ENCODE results near the gene CFAP61.

CFAP61 gene

DNA sequence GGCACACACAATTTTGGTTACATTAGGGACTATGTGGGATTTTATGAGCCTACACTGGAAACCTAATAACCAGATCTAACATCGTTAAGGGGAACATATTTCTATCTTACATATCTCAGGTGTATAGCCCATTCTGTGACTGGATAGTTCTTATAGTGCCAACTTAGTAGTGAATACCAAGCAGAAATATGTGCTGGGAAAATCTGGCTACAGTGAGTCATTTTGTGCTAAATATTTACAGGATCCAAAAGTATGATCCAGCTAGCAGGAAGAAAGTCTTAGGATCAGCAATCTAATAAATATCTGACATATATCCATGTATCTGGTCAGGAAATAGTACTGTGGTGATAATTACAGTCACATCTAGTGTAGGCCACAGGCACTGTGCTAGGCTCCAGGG is 221.0 kb downstream of the CFAP61 start:
- no peak for DNase-seq (ENCODE audit: extremely low read depth, low read depth)
- TF ChIP-seq, protein P1, sequence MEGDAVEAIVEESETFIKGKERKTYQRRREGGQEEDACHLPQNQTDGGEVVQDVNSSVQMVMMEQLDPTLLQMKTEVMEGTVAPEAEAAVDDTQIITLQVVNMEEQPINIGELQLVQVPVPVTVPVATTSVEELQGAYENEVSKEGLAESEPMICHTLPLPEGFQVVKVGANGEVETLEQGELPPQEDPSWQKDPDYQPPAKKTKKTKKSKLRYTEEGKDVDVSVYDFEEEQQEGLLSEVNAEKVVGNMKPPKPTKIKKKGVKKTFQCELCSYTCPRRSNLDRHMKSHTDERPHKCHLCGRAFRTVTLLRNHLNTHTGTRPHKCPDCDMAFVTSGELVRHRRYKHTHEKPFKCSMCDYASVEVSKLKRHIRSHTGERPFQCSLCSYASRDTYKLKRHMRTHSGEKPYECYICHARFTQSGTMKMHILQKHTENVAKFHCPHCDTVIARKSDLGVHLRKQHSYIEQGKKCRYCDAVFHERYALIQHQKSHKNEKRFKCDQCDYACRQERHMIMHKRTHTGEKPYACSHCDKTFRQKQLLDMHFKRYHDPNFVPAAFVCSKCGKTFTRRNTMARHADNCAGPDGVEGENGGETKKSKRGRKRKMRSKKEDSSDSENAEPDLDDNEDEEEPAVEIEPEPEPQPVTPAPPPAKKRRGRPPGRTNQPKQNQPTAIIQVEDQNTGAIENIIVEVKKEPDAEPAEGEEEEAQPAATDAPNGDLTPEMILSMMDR (IDR thresholded peaks at IDR 0.05; ENCODE audit: low read depth, low read length) = no peak

DNA sequence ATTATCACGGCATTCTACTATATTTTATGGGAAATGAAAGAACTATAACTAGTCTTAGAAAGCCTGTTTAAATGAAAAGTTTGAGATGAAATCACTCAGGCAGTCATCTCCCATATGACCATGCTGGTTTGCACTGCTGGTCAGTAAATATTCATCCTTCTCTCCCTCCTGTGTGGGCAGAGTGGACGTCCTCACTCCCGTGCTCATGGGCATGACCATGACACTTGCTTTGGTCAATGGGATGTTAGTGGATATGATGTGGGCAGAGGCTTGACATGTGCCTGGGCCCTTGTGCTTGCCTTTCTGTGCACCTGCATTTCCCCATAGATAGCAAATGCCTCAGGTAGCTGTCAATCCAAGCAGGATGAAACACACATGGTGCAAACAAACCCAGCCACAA is 222.5 kb downstream of the CFAP61 start:
- TF ChIP-seq, protein P1 (IDR thresholded peaks at IDR 0.05; ENCODE audit: low read depth, low read length) = no peak
- DNase-seq (ENCODE audit: extremely low read depth, low read depth) = no peak

GRCh38 chr20:20275636-20276035 is 223.3 kb downstream of the CFAP61 start:
- TF ChIP-seq, protein P1 (IDR thresholded peaks at IDR 0.05; ENCODE audit: low read depth, low read length) = no peak
- DNase-seq (ENCODE audit: extremely low read depth, low read depth) = no peak

DNA sequence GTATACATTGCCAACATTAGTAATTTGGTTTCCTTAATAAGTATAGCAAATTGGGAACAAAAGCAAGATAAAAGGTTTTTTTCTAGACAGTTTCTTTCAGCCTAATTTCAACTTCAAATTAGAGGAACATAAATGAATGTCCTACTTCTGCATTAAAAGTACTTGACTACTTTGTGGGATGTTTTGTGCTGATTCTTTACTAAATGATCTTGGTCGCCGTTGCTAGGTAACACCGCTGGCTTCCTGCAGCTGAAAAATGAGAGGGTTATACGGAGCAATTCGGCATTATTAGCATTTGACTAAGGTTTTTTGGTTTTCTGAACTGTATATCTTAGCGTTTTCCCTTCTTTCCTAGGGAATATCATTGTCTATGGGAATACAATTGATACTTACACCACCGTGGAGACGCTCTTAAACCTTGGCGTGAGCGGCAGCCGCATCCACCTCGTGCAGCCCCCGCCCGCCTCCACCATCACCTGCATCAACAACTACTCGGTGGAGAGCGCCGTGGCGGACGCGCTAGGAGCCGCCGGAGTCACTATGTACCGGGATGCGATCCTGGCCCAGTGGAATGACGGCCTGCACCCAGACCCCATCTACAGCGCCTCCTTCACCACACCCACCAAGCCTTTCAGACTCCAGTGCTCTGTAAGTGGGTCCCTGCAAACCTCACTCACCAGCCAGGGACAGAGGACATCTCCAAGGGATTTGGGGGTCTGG is 224.6 kb downstream of the CFAP61 start:
- DNase-seq (ENCODE audit: extremely low read depth, low read depth) = no peak
- TF ChIP-seq, protein P1 (IDR thresholded peaks at IDR 0.05; ENCODE audit: low read depth, low read length) = no peak

- TF ChIP-seq, protein P1 (IDR thresholded peaks at IDR 0.05; ENCODE audit: low read depth, low read length) = no peak
- DNase-seq (ENCODE audit: extremely low read depth, low read depth) = no peak
Measured at GRCh38 chr20:20277894-20278335, 225.6 kb downstream of the CFAP61 start.

GRCh38 chr20:20286061-20286460 is 233.7 kb downstream of the CFAP61 start:
- TF ChIP-seq, protein P1 (IDR thresholded peaks at IDR 0.05; ENCODE audit: low read depth, low read length) = no peak
- DNase-seq (ENCODE audit: extremely low read depth, low read depth) = no peak

GRCh38 chr20:20289331-20289730 is 237.0 kb downstream of the CFAP61 start:
- DNase-seq (ENCODE audit: extremely low read depth, low read depth) = no peak
- TF ChIP-seq, protein P1 (IDR thresholded peaks at IDR 0.05; ENCODE audit: low read depth, low read length) = no peak
